Activated CD8-positive, alpha-beta T cell treated with anti-CD3 and anti-CD28 coated beads, Interleukin-2, amount 10 ng/mL, durations not matched to agents 7 days and 5 days (primary cell): ENCODE data around the gene ARMC9. TPM values are rescaled to one million over a fixed set of nuclear protein-coding genes. Genes with fewer than 3 reads are reported as not detected.
A peak's percentile ranks its signal among the peaks of the same experiment; 100 is the strongest.

Experiments
- ATAC-seq: fragments of 150-1000 bp; cut with Tn5 transposase; one replicate; pipeline ENCODE4 v1.10.0; 2021; ENCODE audit warnings: moderate library complexity
- CTCF ChIA-PET: fragments of 350-600 bp; sonication (Branson Sonifier 250); formaldehyde crosslinking; loops from one replicate; lab custom pipeline; 2021; ENCODE audit warnings: antibody characterized with exemption; lab: Charles Lee
- POLR2A ChIA-PET: fragments of 350-600 bp; sonication (Branson Sonifier 250); formaldehyde crosslinking; loops from one replicate; lab custom pipeline; 2021; ENCODE audit warnings: antibody characterized with exemption; lab: Charles Lee
- DNase-seq: peaks from one replicate; pipeline ENCODE4 v3.0.0-alpha.2; 2020
- H3K27ac Mint-ChIP-seq: one replicate; pipeline ENCODE4 v1.8.0; 2021; ENCODE audit warnings: mild to moderate bottlenecking, mixed read lengths
- H3K27me3 Mint-ChIP-seq: one replicate; pipeline ENCODE4 v1.8.0; 2021; ENCODE audit warnings: low read depth, mixed read lengths
- H3K36me3 Mint-ChIP-seq: one replicate; pipeline ENCODE4 v1.8.0; 2021; ENCODE audit warnings: low read depth, mixed read lengths
- H3K4me1 Mint-ChIP-seq: one replicate; pipeline ENCODE4 v1.8.0; 2021; ENCODE audit warnings: low read depth, mixed read lengths
- H3K4me3 Mint-ChIP-seq: one replicate; pipeline ENCODE4 v1.8.0; 2021; ENCODE audit warnings: mild to moderate bottlenecking, mixed read lengths
- H3K9me3 Mint-ChIP-seq: one replicate; pipeline ENCODE4 v1.8.0; 2022; ENCODE audit warnings: mixed read lengths; ENCODE audit not compliant: insufficient read depth
- total RNA-seq, 2 experiments: library from RNA; stranded (reverse); gene quantifications; one replicate each; pipeline ENCODE4 v1.2.3, GENCODE V29; 2021

The ARMC9 gene
- total RNA-seq, 2 experiments from 2014 or later = 0.65 to 0.92 TPM

DNA sequence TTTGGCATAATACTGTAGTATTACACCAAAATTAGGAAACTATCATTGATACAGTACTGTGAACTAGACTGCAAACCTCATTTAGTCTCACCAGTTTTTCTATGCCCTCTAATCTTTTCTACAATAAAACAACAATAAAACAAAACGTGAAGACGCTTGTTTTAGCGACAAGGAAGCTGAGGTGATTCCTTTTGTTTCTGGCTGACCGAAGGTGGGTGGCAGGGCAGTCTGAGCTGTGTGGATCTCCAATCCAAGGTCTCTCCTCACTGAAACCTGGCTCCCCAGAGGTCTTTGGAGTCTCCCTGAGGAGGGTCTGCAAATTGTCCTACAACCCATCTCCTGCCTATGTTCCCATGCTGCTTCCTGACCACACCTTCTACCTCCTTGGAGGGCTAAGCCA lies 59.3 kb downstream of the ARMC9 start:
- Mint-ChIP-seq H3K27me3 (peaks cover 26% of the 10 kb centered on the region), H3K4me1 (peaks cover 13% of the 10 kb centered on the region), H3K27ac (no peak overlapping the region), H3K9me3 (no peaks in the 10 kb centered on the region), H3K36me3 (no peaks in the 10 kb centered on the region), H3K4me3 (no peak overlapping the region)
- ChIA-PET CTCF (no interaction called here), POLR2A (no interaction called here)
- DNase-seq (no peak), ATAC-seq (no peak)

DNA sequence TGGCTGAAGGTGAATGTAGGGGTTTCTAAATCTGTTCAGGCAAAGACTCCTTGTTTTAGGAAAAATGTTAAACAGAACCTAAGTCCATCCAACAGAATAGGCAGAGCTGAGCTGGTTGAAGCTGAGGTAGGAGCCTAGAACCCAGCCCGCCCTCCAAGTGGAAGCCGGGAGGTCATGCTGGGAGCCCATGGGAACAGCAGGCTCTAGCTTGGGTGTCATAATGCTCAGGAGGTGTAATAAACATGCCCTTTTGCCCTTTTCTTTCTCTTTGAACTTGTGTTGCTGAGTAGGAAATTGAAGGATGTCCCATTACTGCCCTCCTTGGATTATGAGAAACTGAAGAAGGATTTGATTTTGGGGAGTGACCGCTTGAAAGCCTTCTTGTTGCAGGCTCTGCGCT lies 60.3 kb downstream of the ARMC9 start:
- ChIA-PET CTCF (no interaction called here), POLR2A (no interaction called here)
- no peak overlapping the region for H3K27ac Mint-ChIP-seq
- DNase-seq (no peak), ATAC-seq (no peak)
- no peaks in the 10 kb centered on the region for H3K36me3 Mint-ChIP-seq
- peaks cover 13% of the 10 kb centered on the region for H3K4me1 Mint-ChIP-seq
- H3K4me3 Mint-ChIP-seq = no peak overlapping the region
- H3K9me3 Mint-ChIP-seq = no peaks in the 10 kb centered on the region
- H3K27me3 Mint-ChIP-seq = peaks cover 26% of the 10 kb centered on the region

DNA sequence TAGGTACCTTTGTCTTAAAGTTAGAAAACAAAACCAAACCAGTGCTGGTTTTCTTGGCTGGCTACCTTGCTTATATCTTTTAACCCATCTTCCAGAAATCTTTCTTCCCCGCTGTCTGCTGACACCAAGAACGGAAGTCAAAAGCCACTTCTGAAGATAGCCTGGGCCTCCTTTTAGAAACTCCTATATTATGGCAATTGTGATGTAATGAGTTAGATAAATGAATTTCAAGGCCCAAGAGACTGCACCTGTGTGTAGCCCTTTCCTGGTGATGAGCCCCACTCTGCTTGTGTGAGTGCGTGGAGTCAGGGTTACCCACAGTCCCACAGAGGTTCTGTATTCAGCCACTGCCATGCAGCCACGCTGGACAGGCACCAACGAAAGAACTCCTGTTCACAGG lies 60.7 kb downstream of the ARMC9 start:
- Mint-ChIP-seq H3K9me3 (no peaks in the 10 kb centered on the region), H3K4me3 (no peak overlapping the region), H3K4me1 (peaks cover 13% of the 10 kb centered on the region), H3K36me3 (no peaks in the 10 kb centered on the region), H3K27ac (no peak overlapping the region), H3K27me3 (peaks cover 24% of the 10 kb centered on the region)
- ATAC-seq (peak; percentile 63), DNase-seq (peak; percentile 30)
- ChIA-PET POLR2A (no interaction called here), CTCF (no interaction called here)

DNA sequence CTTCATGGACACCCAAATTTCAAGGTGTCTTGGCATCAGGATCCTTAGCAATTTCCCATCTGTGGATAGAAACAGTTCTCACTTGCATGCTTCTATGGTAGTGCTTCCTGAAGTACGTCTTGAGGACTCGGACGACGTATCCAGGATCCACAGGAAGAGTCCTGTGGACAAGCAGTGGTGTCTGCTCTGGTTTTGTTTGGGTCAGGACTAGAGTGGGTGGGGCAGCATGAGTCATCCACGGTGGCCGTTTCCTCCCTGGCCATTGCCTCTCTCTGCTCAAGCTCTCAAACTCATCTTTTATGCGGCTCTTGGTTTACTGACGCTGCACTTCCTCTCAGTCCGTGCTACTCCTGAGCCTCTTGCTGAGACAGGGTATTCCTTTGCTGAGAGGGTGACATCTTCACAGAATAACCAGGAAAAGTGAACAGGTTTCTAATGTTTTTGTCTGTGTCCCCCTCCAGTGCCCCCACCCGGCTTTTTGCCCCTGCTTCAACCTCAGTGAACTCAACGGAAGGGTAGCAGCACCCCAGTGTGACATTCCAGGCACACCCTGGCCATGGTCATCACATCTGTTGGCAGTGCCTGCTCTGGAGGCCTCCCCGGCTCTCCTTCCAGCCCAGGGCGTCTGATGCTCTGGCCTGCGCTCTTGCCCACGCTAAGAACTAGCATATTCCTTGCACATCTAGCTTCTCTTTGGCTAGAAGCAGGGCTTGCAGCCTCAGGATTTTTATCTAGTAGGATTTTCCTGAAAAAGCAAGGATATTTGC lies 62.2 kb downstream of the ARMC9 start:
- ATAC-seq (no peak), DNase-seq (no peak)
- CTCF ChIA-PET = interaction anchor here (1.5 kb wide), 1 partner anchor 38 kb away, joined by 3 read pairs; no protein-coding TSS in a partner anchor
- Mint-ChIP-seq H3K9me3 (no peaks in the 10 kb centered on the region), H3K4me3 (no peak overlapping the region), H3K27ac (no peak overlapping the region), H3K4me1 (peaks cover 13% of the 10 kb centered on the region), H3K27me3 (peaks cover 21% of the 10 kb centered on the region), H3K36me3 (no peaks in the 10 kb centered on the region)
- POLR2A ChIA-PET = interaction anchor here (0.6 kb wide), 1 partner anchor 62 kb away, joined by 3 read pairs; no protein-coding TSS in a partner anchor

DNA sequence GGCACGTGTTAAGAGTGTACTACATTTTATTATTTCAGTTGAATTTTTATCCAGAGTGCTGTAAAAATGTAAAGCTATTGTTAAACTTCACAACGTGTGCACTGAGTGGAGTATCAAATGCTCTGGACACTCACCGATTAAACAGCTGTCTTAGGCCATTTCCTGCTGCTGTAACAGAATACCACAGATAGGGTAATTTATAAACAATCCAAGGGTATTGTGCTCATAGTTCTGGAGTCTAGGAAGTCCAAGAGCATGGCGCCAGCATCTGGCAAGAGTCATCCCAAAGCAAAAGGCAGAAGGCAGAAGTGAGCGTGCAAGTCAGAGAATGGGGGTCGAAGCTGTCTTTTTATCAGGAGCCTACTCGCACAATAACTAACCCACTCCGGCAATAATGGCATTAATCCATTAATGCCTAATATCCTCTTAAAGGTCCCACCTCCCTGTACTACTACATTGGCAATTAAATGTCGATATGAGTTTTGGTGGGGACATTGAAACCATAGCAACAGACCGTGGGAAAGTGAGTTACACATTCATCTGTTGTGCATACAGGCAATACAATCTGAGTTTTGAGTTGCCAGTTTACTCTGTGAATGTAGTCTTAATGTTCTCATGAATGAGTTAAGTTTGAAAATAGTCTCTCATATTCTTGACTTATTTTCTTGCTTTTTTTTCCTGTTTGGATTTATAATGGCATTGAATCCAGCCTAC lies 64.8 kb downstream of the ARMC9 start:
- Mint-ChIP-seq H3K27me3 (peaks cover 12% of the 10 kb centered on the region), H3K36me3 (no peaks in the 10 kb centered on the region), H3K4me3 (no peak overlapping the region), H3K27ac (no peak overlapping the region), H3K9me3 (no peaks in the 10 kb centered on the region), H3K4me1 (peaks cover 13% of the 10 kb centered on the region)
- ATAC-seq = no peak
- no peak for DNase-seq
- ChIA-PET POLR2A (no interaction called here), CTCF (no interaction called here)

DNA sequence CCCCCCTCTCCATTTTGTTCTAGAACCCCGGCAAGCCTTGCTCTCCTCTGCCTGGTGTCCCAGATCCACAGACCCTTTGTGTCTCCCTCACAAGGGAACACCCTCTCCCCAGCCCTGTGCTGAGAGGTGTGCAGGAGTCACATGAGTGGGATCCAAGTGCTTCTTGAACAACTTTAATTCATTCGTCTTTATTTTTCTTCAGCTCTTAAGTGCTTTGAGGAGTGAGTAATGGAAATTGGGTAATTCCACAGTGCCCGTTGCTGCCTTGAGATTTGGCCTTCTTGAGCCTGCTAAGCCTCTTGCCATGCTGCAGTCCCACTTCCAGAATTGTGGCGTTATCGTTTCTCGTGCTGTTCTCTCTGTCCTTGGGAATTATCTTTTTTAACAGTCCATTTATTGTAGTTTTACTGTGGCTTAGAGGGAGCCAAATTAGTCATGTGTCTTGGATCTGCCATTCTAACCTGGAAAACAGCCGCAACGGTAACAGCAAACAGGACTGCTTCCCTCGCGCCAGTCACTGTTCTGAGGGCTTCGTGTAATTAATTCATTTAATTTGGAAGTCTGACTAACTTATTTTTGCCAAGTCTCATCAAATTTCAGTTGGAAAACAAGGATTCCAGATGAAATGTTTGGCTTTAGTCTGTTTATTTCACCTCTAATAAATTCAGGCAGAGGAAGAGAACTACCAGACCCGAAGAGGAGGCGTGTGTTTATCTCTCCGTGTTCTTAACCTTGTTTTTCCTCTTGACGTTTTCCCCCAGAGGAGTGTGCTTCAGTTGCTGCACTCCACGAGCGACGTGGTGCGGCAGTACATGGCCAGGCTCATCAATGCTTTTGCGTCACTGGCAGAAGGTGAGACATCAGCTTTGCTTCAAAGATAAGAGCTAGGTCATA lies 72.0 kb downstream of the ARMC9 start:
- peaks cover 6% of the 10 kb centered on the region for H3K27me3 Mint-ChIP-seq
- no peak for DNase-seq
- no peaks in the 10 kb centered on the region for H3K4me1 Mint-ChIP-seq
- no peak overlapping the region for H3K27ac Mint-ChIP-seq
- ChIA-PET POLR2A (no interaction called here), CTCF (interaction anchor here (1.0 to 1.3 kb wide), 2 partner anchors 141 to 167 kb away, joined by 3 read pairs; no protein-coding TSS in a partner anchor)
- no peaks in the 10 kb centered on the region for H3K36me3 Mint-ChIP-seq
- H3K9me3 Mint-ChIP-seq = no peaks in the 10 kb centered on the region
- H3K4me3 Mint-ChIP-seq = no peak overlapping the region
- no peak for ATAC-seq

DNA sequence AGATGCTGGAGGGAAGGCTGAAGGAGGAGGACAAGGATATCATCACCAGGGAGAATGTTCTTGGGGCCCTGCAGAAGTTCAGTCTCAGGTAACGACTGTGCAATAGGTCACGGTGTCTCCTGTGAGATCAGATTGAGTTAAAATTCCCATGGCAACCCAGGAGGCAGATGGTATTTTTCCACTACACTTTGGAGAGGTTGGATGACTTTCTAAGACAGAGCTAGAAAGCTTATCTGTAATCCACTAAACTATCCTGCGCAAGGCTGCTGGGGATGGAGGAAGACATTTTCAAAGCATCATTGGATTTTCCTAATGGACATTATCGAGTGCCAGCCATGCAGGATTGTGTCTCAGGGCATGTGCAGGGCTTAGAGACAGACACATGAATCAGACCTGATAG lies 74.6 kb downstream of the ARMC9 start:
- no peak overlapping the region for H3K4me3 Mint-ChIP-seq
- ChIA-PET POLR2A (no interaction called here), CTCF (no interaction called here)
- DNase-seq = no peak
- H3K9me3 Mint-ChIP-seq = no peaks in the 10 kb centered on the region
- H3K4me1 Mint-ChIP-seq = no peaks in the 10 kb centered on the region
- peaks cover 5% of the 10 kb centered on the region for H3K27me3 Mint-ChIP-seq
- H3K36me3 Mint-ChIP-seq = no peaks in the 10 kb centered on the region
- H3K27ac Mint-ChIP-seq = no peak overlapping the region
- no peak for ATAC-seq

DNA sequence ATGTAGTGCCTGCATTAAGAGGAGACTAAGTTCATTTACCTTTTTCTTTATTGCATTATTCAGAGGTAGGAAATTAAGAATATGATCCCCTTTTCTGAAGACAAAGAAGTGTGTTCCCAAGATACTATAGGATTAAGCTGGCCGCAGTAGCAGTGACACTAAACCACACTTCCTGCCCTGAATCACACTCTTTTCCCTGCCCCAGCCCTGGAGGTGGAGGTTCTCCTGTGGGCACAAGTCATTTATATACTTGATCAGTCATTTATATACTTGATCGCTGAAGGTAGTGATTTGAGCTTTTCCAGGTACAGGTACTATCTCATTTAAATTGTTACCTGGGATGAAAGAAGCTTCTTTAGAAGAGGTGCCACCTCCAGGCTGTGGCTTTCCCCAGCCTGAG lies 78.6 kb downstream of the ARMC9 start:
- Mint-ChIP-seq H3K36me3 (no peaks in the 10 kb centered on the region), H3K4me1 (no peaks in the 10 kb centered on the region), H3K4me3 (no peak overlapping the region), H3K9me3 (no peaks in the 10 kb centered on the region), H3K27ac (no peak overlapping the region), H3K27me3 (peaks cover 10% of the 10 kb centered on the region)
- POLR2A ChIA-PET = no interaction called here
- no peak for DNase-seq
- CTCF ChIA-PET = interaction anchor here (0.8 kb wide), 1 partner anchor 49 kb away, joined by 3 read pairs; no protein-coding TSS in a partner anchor
- ATAC-seq = no peak

DNA sequence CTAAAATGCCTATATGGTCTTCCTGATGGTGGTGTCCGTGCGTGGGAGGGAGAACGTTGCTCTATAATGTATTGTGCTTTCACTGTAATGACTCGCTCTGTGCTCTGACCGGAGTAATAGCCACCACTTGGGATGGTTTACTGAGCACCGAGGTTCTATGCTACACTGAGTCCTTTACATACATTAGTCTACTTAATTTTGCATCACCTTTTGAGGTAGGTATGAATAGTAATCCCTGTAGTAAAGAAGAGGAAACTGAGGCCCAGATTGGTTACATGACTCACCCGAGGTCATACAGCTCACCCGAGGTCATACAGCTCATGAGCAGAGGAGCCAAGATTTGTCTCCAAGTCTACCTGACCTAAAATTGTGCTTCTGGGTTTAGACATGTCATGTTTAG lies 79.5 kb downstream of the ARMC9 start:
- ChIA-PET POLR2A (no interaction called here), CTCF (no interaction called here)
- no peaks in the 10 kb centered on the region for H3K36me3 Mint-ChIP-seq
- H3K27me3 Mint-ChIP-seq = peaks cover 11% of the 10 kb centered on the region
- DNase-seq (no peak), ATAC-seq (no peak)
- no peak overlapping the region for H3K4me3 Mint-ChIP-seq
- H3K4me1 Mint-ChIP-seq = no peaks in the 10 kb centered on the region
- H3K27ac Mint-ChIP-seq = no peak overlapping the region
- no peaks in the 10 kb centered on the region for H3K9me3 Mint-ChIP-seq

DNA sequence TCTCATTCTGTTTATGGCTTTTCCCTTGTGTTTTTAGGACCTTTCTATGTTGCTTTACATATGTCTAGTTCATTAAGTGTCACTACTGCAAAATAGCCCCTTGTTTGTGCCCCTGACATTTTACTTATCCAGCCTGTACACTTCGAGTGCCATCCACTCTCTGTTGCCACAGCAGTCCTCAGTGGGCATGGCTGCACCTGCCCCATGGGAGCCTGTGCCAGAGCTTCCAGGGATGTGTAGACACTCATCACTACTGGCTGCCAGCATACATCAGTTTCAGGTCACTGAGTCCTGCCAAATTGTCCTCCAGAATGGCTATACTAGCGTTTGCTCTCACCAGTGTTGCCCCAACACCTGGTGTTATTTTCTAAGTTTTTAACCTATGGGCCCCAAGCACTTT lies 80.4 kb downstream of the ARMC9 start:
- Mint-ChIP-seq H3K4me3 (no peak overlapping the region), H3K36me3 (no peaks in the 10 kb centered on the region), H3K4me1 (no peaks in the 10 kb centered on the region), H3K27ac (no peak overlapping the region), H3K9me3 (no peaks in the 10 kb centered on the region), H3K27me3 (peaks cover 12% of the 10 kb centered on the region)
- ATAC-seq (no peak), DNase-seq (no peak)
- ChIA-PET CTCF (no interaction called here), POLR2A (no interaction called here)

DNA sequence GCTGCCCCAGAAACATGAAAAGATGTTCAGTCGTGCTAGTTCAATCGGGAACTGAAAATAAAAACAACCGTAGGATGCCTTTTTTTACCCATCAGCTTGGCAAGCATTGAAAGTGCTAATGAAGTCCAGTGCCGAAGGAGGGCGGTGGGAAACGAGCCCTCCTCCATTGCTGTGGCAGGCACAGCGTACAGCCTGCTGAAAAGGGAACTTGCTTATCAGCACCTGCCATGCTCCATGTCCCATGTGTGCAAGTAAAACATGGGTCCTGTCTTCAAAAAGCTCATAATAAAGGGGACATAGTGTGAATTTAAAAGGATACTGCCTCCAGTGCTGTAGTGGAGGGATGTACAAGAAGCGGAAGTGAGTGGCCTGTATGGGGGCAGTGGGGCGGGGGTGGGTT lies 82.4 kb downstream of the ARMC9 start:
- ATAC-seq (no peak), DNase-seq (no peak)
- Mint-ChIP-seq H3K9me3 (no peaks in the 10 kb centered on the region), H3K36me3 (no peaks in the 10 kb centered on the region), H3K4me3 (no peak overlapping the region), H3K27me3 (peaks cover 12% of the 10 kb centered on the region), H3K4me1 (no peaks in the 10 kb centered on the region), H3K27ac (no peak overlapping the region)
- ChIA-PET POLR2A (interaction anchor here (0.5 kb wide), 1 partner anchor 281 kb away, joined by 6 read pairs; no protein-coding TSS in a partner anchor), CTCF (interaction anchor here (1.0 to 1.7 kb wide), 2 partner anchors 171 to 457 kb away, joined by 3 to 5 read pairs; no protein-coding TSS in a partner anchor)
